GM23338 (cell line): ENCODE data around the gene XRCC6. TPM values are rescaled to one million over a fixed set of nuclear protein-coding genes. Genes with fewer than 3 reads are reported as not detected.
A peak's percentile ranks its signal among the peaks of the same experiment; 100 is the strongest.

Experiments used
- ATAC-seq: fragments of 200-7000 bp; cut with Tn5 transposase; 3 replicates; pipeline ENCODE4 v1.9.1; 2020
- DNase-seq: peaks from one replicate; pipeline ENCODE4 v3.0.0-alpha.2; 2015; ENCODE audit warnings: low spot score
- H2AFZ ChIP-seq: fragments of 200-600 bp; sonication (generic); 2 replicates; pipeline ENCODE4 v1.8.0; 2016; ENCODE audit warnings: antibody characterized with exemption, mild to moderate bottlenecking, moderate library complexity
- H3F3A ChIP-seq: fragments of 200-600 bp; sonication (generic); replicated peaks from 2 replicates; pipeline ENCODE4 v1.8.0; 2017; ENCODE audit warnings: antibody characterized with exemption, mixed run types, low read depth
- H3K27ac ChIP-seq: fragments of 200-600 bp; sonication (generic); 2 replicates; pipeline ENCODE4 v1.6.1; 2016; ENCODE audit warnings: low read depth
- H3K27me3 ChIP-seq: fragments of 200-600 bp; sonication (generic); 2 replicates; pipeline ENCODE4 v1.8.0; 2016; ENCODE audit warnings: mild to moderate bottlenecking, mixed run types, moderate library complexity; ENCODE audit not compliant: insufficient read depth
- H3K36me3 ChIP-seq: fragments of 200-600 bp; sonication (generic); 2 replicates; pipeline ENCODE4 v1.8.0; 2016; ENCODE audit warnings: mild to moderate bottlenecking; ENCODE audit not compliant: insufficient read depth
- H3K4me1 ChIP-seq: fragments of 200-600 bp; sonication (generic); 2 replicates; pipeline ENCODE4 v1.8.0; 2016; ENCODE audit warnings: mild to moderate bottlenecking, moderate library complexity; ENCODE audit not compliant: insufficient read depth
- H3K4me2 ChIP-seq: fragments of 200-600 bp; sonication (generic); 2 replicates; pipeline ENCODE4 v1.7.1; 2017; ENCODE audit warnings: mixed run types
- H3K4me3 ChIP-seq: fragments of 200-600 bp; sonication (generic); 2 replicates; pipeline ENCODE4 v1.6.1; 2016; ENCODE audit warnings: mixed run types
- H3K79me2 ChIP-seq: fragments of 200-600 bp; sonication (generic); replicated peaks from 2 replicates; pipeline ENCODE4 v1.8.0; 2017; ENCODE audit warnings: mild to moderate bottlenecking; ENCODE audit not compliant: insufficient read depth
- H3K9me2 ChIP-seq: fragments of 200-600 bp; sonication (generic); 2 replicates; pipeline ENCODE4 v1.8.0; 2017; ENCODE audit not compliant: insufficient read depth
- H4K20me1 ChIP-seq: fragments of 200-600 bp; sonication (generic); replicated peaks from 2 replicates; pipeline ENCODE4 v1.8.0; 2017; ENCODE audit warnings: mild to moderate bottlenecking; ENCODE audit not compliant: insufficient read depth
- H3K27ac Mint-ChIP-seq: 2 replicates; pipeline ENCODE4 v1.8.0; 2020; ENCODE audit warnings: inconsistent platforms, mild to moderate bottlenecking, moderate library complexity, mixed read lengths
- H3K27me3 Mint-ChIP-seq: 3 replicates; pipeline ENCODE4 v1.8.0; 2022; ENCODE audit warnings: low read depth, mild to moderate bottlenecking, moderate library complexity, mixed read lengths, inconsistent platforms; ENCODE audit not compliant: insufficient read depth, poor library complexity
- H3K36me3 Mint-ChIP-seq: 3 replicates; pipeline ENCODE4 v1.8.0; 2021; ENCODE audit warnings: low read depth, mild to moderate bottlenecking, inconsistent platforms, moderate library complexity, mixed read lengths
- H3K4me1 Mint-ChIP-seq: 3 replicates; pipeline ENCODE4 v1.8.0; 2020; ENCODE audit warnings: mild to moderate bottlenecking, inconsistent platforms, mixed read lengths
- H3K4me3 Mint-ChIP-seq: 3 replicates; pipeline ENCODE4 v1.8.0; 2021; ENCODE audit warnings: moderate library complexity, mild to moderate bottlenecking, inconsistent platforms, mixed read lengths
- H3K9me3 Mint-ChIP-seq: 3 replicates; pipeline ENCODE4 v1.8.0; 2020; ENCODE audit warnings: moderate library complexity, mild to moderate bottlenecking, inconsistent platforms, mixed read lengths
- CTCF ChIP-seq, 2 experiments: fragments of 200-600 bp in 1 of 2; sonication (generic) in 1 of 2; conservative IDR thresholded peaks; 2 replicates each; pipeline versions ENCODE4 v1.5.1 to v1.6.1; 2016 to 2017; ENCODE audit warnings: antibody characterized with exemption in 2 of 2, low read depth in 2 of 2, mild to moderate bottlenecking in 2 of 2, moderate library complexity in 1 of 2
- EZH2 ChIP-seq: fragments of 200-600 bp; sonication (generic); IDR thresholded peaks from one replicate; pipeline ENCODE4 v1.8.0; 2017; ENCODE audit warnings: antibody characterized with exemption, mild to moderate bottlenecking, low read depth; ENCODE audit not compliant: unreplicated experiment
- JUNB ChIP-seq: IDR thresholded peaks from one replicate; pipeline ENCODE4 v1.6.1; 2016; ENCODE audit warnings: antibody characterized with exemption; ENCODE audit not compliant: unreplicated experiment
- POLR2AphosphoS5 ChIP-seq: IDR thresholded peaks from 2 replicates; pipeline ENCODE4 v1.6.1; 2016; ENCODE audit warnings: antibody characterized with exemption, low read depth
- ZNF331 ChIP-seq: fragments of 250-450 bp; sonication (Bioruptor Pico); IDR thresholded peaks from 2 replicates; pipeline ENCODE4 v1.5.0; 2020; ENCODE audit warnings: low read depth, mild to moderate bottlenecking, moderate library complexity
- ZNF462 ChIP-seq: fragments of 250-450 bp; sonication (Bioruptor Pico); IDR thresholded peaks from 2 replicates; pipeline ENCODE4 v1.5.0; 2020; ENCODE audit warnings: mild to moderate bottlenecking, moderate library complexity
- polyA plus RNA-seq: library from polyadenylated mRNA; unstranded; fragments of >200 nt; fragmentation: Nextera tagmentation; extraction: Ambion mirVana; gene quantifications from 2 replicates; pipeline ENCODE4 v1.2.1, GENCODE V29; 2016
- total RNA-seq: library from RNA; depleted of rRNA; stranded (reverse); fragments of >200 nt; shearing (Covaris generic); gene quantifications from 2 replicates; pipeline ENCODE4 v1.2.3, GENCODE V29; 2014
- TF ChIP-seq, protein P1 (sequence below): IDR thresholded peaks from one replicate; pipeline ENCODE4 v1.6.1; 2018; ENCODE audit warnings: antibody characterized with exemption; ENCODE audit not compliant: unreplicated experiment

XRCC6 gene
- total and polyA plus RNA-seq, 2 experiments from 2014 or later: 351 to 498 TPM

DNA sequence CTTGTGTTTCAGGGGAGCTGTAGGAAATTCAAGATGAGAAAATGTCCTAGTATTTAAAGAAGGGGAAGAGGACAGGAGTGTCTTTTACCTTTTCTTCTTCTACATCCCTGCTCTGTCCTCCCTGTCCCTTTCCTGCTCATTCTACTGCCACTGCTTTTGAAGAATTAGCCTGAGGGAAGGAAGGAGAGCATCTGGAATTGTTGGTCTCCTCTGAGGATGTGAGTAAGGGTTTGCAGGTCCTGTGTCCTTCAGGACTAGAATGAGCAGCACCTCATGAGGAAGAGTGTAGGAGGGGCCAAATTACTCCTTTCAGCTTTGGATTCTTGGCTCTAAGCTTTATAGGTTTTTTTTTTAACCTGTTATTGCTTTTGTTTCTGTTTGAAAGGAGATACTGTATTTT is 43.4 kb downstream of the XRCC6 start (continued):
- no peak for TF ChIP-seq CTCF (conservative IDR thresholded peaks at IDR 0.05; ENCODE audit: low read depth in 2 of 2)

DNA sequence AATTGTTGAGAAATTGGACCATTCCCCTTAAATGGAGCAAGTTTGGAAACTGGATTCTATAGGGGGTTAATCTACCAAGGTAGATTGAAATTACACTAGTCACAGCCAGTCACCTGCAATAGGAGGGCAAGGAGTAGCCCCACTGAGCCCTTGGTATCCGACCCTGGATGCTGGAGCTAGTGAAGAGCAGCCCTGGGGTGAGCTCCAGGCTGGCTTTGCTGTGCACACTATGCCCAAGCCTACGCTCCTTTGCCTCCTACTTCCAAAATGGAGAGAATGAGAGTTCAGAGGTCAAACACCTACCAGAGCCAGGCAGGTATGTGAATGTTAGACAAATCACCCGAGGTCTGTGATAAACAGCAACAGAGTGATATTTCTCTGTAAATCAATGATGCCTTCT is 43.9 kb downstream of the XRCC6 start:
- ATAC-seq (no peak), DNase-seq (no peak)
- Mint-ChIP-seq H3K27ac (peak overlapping the region; percentile 76; the same call in 1 of the 2 replicates), H3K27me3 (peaks cover 20% of the 10 kb centered on the region), H3K36me3 (peaks cover 48% of the 10 kb centered on the region), H3K4me3 (no peak overlapping the region), H3K4me1 (peaks cover 13% of the 10 kb centered on the region), H3K9me3 (no peaks in the 10 kb centered on the region)
- Histone ChIP-seq H3K36me3 (peaks cover 39% of the 10 kb centered on the region), H3K27ac (peak overlapping the region; percentile 56; the same call in 1 of the 2 replicates), H3K9me2 (no peaks in the 10 kb centered on the region), H3K4me1 (peaks cover 14% of the 10 kb centered on the region), H3K4me2 (no peak overlapping the region), H3F3A (peaks cover 36% of the 10 kb centered on the region), H3K79me2 (peaks cover 3% of the 10 kb centered on the region; the same call in 1 of the 2 replicates), H2AFZ (no peak overlapping the region), H3K4me3 (no peak overlapping the region), H3K27me3 (no peaks in the 10 kb centered on the region), H4K20me1 (peaks cover 17% of the 10 kb centered on the region)
- TF ChIP-seq POLR2AphosphoS5: no peak
- no peak for TF ChIP-seq EZH2
- TF ChIP-seq ZNF462 (CRISPR knock-in tag): no peak
- TF ChIP-seq, protein P1, sequence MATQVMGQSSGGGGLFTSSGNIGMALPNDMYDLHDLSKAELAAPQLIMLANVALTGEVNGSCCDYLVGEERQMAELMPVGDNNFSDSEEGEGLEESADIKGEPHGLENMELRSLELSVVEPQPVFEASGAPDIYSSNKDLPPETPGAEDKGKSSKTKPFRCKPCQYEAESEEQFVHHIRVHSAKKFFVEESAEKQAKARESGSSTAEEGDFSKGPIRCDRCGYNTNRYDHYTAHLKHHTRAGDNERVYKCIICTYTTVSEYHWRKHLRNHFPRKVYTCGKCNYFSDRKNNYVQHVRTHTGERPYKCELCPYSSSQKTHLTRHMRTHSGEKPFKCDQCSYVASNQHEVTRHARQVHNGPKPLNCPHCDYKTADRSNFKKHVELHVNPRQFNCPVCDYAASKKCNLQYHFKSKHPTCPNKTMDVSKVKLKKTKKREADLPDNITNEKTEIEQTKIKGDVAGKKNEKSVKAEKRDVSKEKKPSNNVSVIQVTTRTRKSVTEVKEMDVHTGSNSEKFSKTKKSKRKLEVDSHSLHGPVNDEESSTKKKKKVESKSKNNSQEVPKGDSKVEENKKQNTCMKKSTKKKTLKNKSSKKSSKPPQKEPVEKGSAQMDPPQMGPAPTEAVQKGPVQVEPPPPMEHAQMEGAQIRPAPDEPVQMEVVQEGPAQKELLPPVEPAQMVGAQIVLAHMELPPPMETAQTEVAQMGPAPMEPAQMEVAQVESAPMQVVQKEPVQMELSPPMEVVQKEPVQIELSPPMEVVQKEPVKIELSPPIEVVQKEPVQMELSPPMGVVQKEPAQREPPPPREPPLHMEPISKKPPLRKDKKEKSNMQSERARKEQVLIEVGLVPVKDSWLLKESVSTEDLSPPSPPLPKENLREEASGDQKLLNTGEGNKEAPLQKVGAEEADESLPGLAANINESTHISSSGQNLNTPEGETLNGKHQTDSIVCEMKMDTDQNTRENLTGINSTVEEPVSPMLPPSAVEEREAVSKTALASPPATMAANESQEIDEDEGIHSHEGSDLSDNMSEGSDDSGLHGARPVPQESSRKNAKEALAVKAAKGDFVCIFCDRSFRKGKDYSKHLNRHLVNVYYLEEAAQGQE: no peak
- TF ChIP-seq ZNF331: no peak
- no peak for TF ChIP-seq JUNB
